ENCODE data around the gene RPAP3. TPM values are rescaled to one million over a fixed set of nuclear protein-coding genes. Genes with fewer than 3 reads are reported as not detected.

The RPAP3 gene
- total RNA-seq, 1 experiment from 2014 or later: 44.8 TPM

Other genes starting within 250 kb of the RPAP3 start
- not detected in 2 replicates for gene ENDOU, start 19.5 kb upstream of the RPAP3 start, total RNA-seq (2014; rRNA removed; shearing (Covaris generic))
- gene RAPGEF3, start 52.9 kb upstream of the RPAP3 start, total RNA-seq (2014; rRNA removed; shearing (Covaris generic)): 1.3 and 1.4 TPM in 2 replicates
- gene SLC48A1, start 67.2 kb upstream of the RPAP3 start, total RNA-seq (2014; rRNA removed; shearing (Covaris generic)): 4.3 and 10.0 TPM in 2 replicates
- 24.4 and 29.4 TPM in 2 replicates for gene HDAC7, start 113.9 kb upstream of the RPAP3 start, total RNA-seq (2014; rRNA removed; shearing (Covaris generic))
- gene VDR, start 199.0 kb upstream of the RPAP3 start, total RNA-seq (2014; rRNA removed; shearing (Covaris generic)): 2.5 and 3.3 TPM in 2 replicates